Inflammatory macrophage treated with lipopolysaccharide for 1 hour (primary cell): ENCODE measurements around the gene TAS1R3.
A peak's percentile ranks its signal among the peaks of the same experiment; 100 is the strongest.

Experiments
- DNase-seq, 2 donors: peaks; one replicate each; pipeline ENCODE4 v3.0.0-alpha.2; 2020 to 2022

The TAS1R3 gene

GRCh38 chr1:1371746-1372711 lies 40.9 kb downstream of the TAS1R3 start:
- DNase-seq: peak; percentile 22 to 79

GRCh38 chr1:1373051-1373814 lies 42.2 kb downstream of the TAS1R3 start:
- no peak for DNase-seq

- DNase-seq: no peak
Measured at GRCh38 chr1:1373815-1374588, 42.9 kb downstream of the TAS1R3 start.

- no peak for DNase-seq
Measured at GRCh38 chr1:1374589-1374928, 43.5 kb downstream of the TAS1R3 start.

GRCh38 chr1:1374929-1375662 lies 44.0 kb downstream of the TAS1R3 start, which contains the start of gene AURKAIP1:
Gene AURKAIP1 (minus strand): TSS chr1:1375207. CDS start chr1:1374756, 451 bp downstream.
- DNase-seq: peak; percentile 100

- no peak for DNase-seq
Measured at GRCh38 chr1:1376551-1377226, 45.6 kb downstream of the TAS1R3 start.

GRCh38 chr1:1377540-1378205 lies 46.6 kb downstream of the TAS1R3 start:
- DNase-seq: no peak

- DNase-seq: no peak
Measured at GRCh38 chr1:1380860-1381259, 49.8 kb downstream of the TAS1R3 start.

- DNase-seq: no peak
Measured at GRCh38 chr1:1381294-1381693, 50.2 kb downstream of the TAS1R3 start.
